Mesenchymal stem cell (in vitro differentiated cells and primary cell): ENCODE data around the gene TPRA1.

Source experiments
- DNase-seq: peaks from one replicate; pipeline ENCODE4 v3.0.0-alpha.2; 2013
- H2AFZ ChIP-seq: one replicate; pipeline ENCODE4 v1.6.1; 2013; ENCODE audit warnings: low read depth, mild to moderate bottlenecking, control low read depth, inconsistent platforms, low read length, moderate library complexity
- H2AK5ac ChIP-seq: 2 replicates; pipeline ENCODE4 v1.6.1; 2013; ENCODE audit warnings: low read length, moderate library complexity, mild to moderate bottlenecking, inconsistent platforms; ENCODE audit not compliant: severe bottlenecking
- H2BK120ac ChIP-seq: one replicate; pipeline ENCODE4 v1.6.1; 2013; ENCODE audit warnings: low read depth, mild to moderate bottlenecking, inconsistent platforms, low read length, moderate library complexity
- H2BK12ac ChIP-seq, 2 experiments: one replicate each; pipeline ENCODE4 v1.6.1; 2013; ENCODE audit warnings: inconsistent platforms in 2 of 2, low read length in 2 of 2, mild to moderate bottlenecking in 2 of 2, moderate library complexity in 2 of 2, control low read depth in 1 of 2
- H2BK15ac ChIP-seq: one replicate; pipeline ENCODE4 v1.6.1; 2013; ENCODE audit warnings: mild to moderate bottlenecking, low read depth, inconsistent platforms; ENCODE audit not compliant: poor library complexity, severe bottlenecking
- H2BK5ac ChIP-seq: 2 replicates; pipeline ENCODE4 v1.6.1; 2013; ENCODE audit warnings: low read depth, mild to moderate bottlenecking, low read length, control low read depth, inconsistent platforms; ENCODE audit not compliant: poor library complexity, severe bottlenecking
- H3K14ac ChIP-seq, 2 experiments: one replicate each; pipeline ENCODE4 v1.6.1; 2013; ENCODE audit warnings: inconsistent platforms in 2 of 2, low read length in 2 of 2, control low read depth in 1 of 2, mild to moderate bottlenecking in 1 of 2, moderate library complexity in 1 of 2
- H3K18ac ChIP-seq, 2 experiments: one replicate each; pipeline ENCODE4 v1.6.1; 2013; ENCODE audit warnings: inconsistent platforms in 2 of 2, low read length in 2 of 2, control low read depth in 1 of 2, low read depth in 1 of 2, mild to moderate bottlenecking in 1 of 2
- H3K23ac ChIP-seq, 2 experiments: one replicate each; pipeline ENCODE4 v1.6.1; 2013; ENCODE audit warnings: inconsistent platforms in 2 of 2, low read length in 2 of 2, mild to moderate bottlenecking in 2 of 2, moderate library complexity in 2 of 2, control low read depth in 1 of 2
- H3K27ac ChIP-seq: 2 replicates; pipeline ENCODE4 v1.5.1; 2013; ENCODE audit warnings: mild to moderate bottlenecking, moderate library complexity, low read length, control low read depth, inconsistent platforms; ENCODE audit not compliant: poor library complexity, severe bottlenecking
- H3K27me3 ChIP-seq, 2 experiments: 2 replicates each; pipeline versions ENCODE4 v1.6.1 to v1.7.0; 2013; ENCODE audit warnings: low read length in 2 of 2, mild to moderate bottlenecking in 2 of 2, moderate library complexity in 2 of 2, control low read depth in 1 of 2, inconsistent platforms in 1 of 2; ENCODE audit not compliant: control insufficient read depth in 1 of 2, insufficient read depth in 1 of 2
- H3K36me3 ChIP-seq, 2 experiments: 2 replicates each; pipeline versions ENCODE4 v1.6.1 to v1.7.0; 2013; ENCODE audit warnings: low read length in 2 of 2, control low read depth in 1 of 2, inconsistent platforms in 1 of 2, low read depth in 1 of 2, mild to moderate bottlenecking in 1 of 2; ENCODE audit not compliant: insufficient read depth in 2 of 2, control insufficient read depth in 1 of 2
- H3K4ac ChIP-seq, 2 experiments: one replicate each; pipeline ENCODE4 v1.6.1; 2013; ENCODE audit warnings: inconsistent platforms in 2 of 2, low read length in 2 of 2, mild to moderate bottlenecking in 2 of 2, moderate library complexity in 2 of 2, control low read depth in 1 of 2, low read depth in 1 of 2
- H3K4me1 ChIP-seq: 2 replicates; pipeline ENCODE4 v1.6.1; 2013; ENCODE audit warnings: low read depth, low read length, control low read depth; ENCODE audit not compliant: control insufficient read depth, insufficient read depth
- H3K4me2 ChIP-seq: 2 replicates; pipeline ENCODE4 v1.6.1; 2013; ENCODE audit warnings: low read length, mild to moderate bottlenecking, inconsistent platforms; ENCODE audit not compliant: poor library complexity, severe bottlenecking
- H3K4me3 ChIP-seq, 2 experiments: 2 replicates each; pipeline versions ENCODE4 v1.5.1 to v1.7.0; 2013; ENCODE audit warnings: low read length in 2 of 2, mild to moderate bottlenecking in 2 of 2, control low read depth in 1 of 2, low read depth in 1 of 2; ENCODE audit not compliant: insufficient read depth in 1 of 2
- H3K79me1 ChIP-seq: replicated peaks from 2 replicates; pipeline ENCODE4 v1.6.1; 2013; ENCODE audit warnings: mild to moderate bottlenecking, control low read depth, low read length, inconsistent platforms; ENCODE audit not compliant: poor library complexity, severe bottlenecking
- H3K9ac ChIP-seq: 2 replicates; pipeline ENCODE4 v1.7.0; 2013; ENCODE audit warnings: mild to moderate bottlenecking, low read length, moderate library complexity
- H3K9me3 ChIP-seq: 2 replicates; pipeline ENCODE4 v1.7.0; 2013; ENCODE audit warnings: mild to moderate bottlenecking, low read length; ENCODE audit not compliant: control insufficient read depth
- H4K8ac ChIP-seq: one replicate; pipeline ENCODE4 v1.6.1; 2013; ENCODE audit warnings: inconsistent platforms, mild to moderate bottlenecking, low read length, moderate library complexity
- H4K91ac ChIP-seq: one replicate; pipeline ENCODE4 v1.6.1; 2013; ENCODE audit warnings: mild to moderate bottlenecking, low read length, inconsistent platforms
- WGBS: methylation state at CpG from one replicate; pipeline ENCODE4 v1.1.7; 2013; ENCODE audit warnings: mixed read lengths; 5-methylcytosine and 5-hydroxymethylcytosine counted together

Gene TPRA1

DNA sequence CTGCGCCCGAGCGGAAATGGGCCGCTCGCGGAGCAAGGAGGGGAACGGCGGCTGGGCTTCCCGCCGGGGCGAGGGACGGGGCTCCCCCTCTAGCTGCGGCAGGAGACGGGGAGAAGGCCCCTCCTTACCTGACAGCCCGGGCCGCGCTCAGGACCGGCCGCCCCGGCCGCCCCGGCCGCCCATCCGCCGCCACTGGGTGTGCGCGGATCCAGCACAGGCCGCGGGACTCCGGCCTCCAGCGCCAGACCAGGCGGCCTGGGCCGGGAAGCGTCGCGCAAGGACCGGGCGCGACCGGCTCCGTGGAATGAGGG, 296 bp downstream of the TPRA1 start:
- DNase-seq: no peak
- Histone ChIP-seq H3K27me3 (no peaks in the 10 kb centered on the region), H4K91ac (peak overlapping the region; percentile 4), H3K9ac (peak overlapping the region; percentile 94), H2BK15ac (peak overlapping the region; percentile 49), H4K8ac (peak overlapping the region; percentile 68), H3K14ac (peak overlapping the region in 1 of 2 experiments; percentile 41), H3K4me2 (peak overlapping the region; percentile 91), H3K79me1 (peaks cover 7% of the 10 kb centered on the region), H2BK5ac (peak overlapping the region; percentile 21), H2BK120ac (peak overlapping the region; percentile 55), H3K18ac (peak overlapping the region; percentile 79 to 97), H2BK12ac (no peak overlapping the region), H3K4me1 (peaks cover 32% of the 10 kb centered on the region), H3K4me3 (peak overlapping the region; percentile 76 to 90), H2AK5ac (no peak overlapping the region), H3K23ac (no peak overlapping the region), H3K4ac (peak overlapping the region; percentile 20 to 56), H3K36me3 (peaks cover 0 to 6% of the 10 kb centered on the region in 2 experiments), H3K9me3 (no peaks in the 10 kb centered on the region), H3K27ac (peak overlapping the region; percentile 52), H2AFZ (peak overlapping the region; percentile 32)
- WGBS: 0% methylated on average over 27 of the region's 41 CpGs

DNA sequence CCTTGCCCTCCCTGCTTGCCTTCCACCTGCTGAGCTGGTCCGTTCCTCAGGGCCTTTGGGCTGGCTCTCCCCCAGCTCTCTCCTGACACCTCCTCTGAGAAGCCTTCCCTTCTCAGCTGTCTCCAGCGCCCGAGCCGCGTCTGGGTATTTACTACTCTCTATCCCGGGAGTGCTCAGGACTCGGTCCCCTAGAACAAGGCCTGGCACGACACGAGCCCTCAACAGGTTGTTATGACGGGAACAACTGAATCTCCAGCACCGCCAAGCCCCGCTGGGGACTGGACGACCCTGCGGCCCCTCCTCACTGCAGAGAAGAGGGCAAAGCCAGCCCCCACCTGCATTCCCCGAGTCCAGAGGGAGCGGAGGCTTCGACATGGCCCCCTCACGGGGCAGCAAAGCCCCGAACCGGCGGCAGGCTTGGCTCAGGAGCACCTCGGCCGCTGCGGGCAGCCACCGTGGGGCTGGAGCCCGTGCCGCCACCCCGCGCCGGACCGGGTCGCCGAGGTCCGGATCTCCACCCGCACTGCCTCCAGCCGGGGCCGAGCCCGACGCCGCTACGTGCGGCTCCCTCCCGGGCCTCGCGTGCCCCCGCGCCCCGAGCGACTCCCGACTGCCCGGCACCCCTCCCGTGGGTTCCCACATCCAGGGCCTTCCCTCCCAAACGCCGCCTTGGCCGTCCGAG, 792 bp downstream of the TPRA1 start:
- peak overlapping the region; percentile 10 for H2AK5ac ChIP-seq
- H3K9ac ChIP-seq: peak overlapping the region; percentile 94
- H4K91ac ChIP-seq: peak overlapping the region; percentile 43
- H2BK120ac ChIP-seq: peak overlapping the region; percentile 76
- peak overlapping the region; percentile 66 for H3K27ac ChIP-seq
- H4K8ac ChIP-seq: peak overlapping the region; percentile 68
- no peaks in the 10 kb centered on the region for H3K27me3 ChIP-seq
- H3K14ac ChIP-seq: peak overlapping the region; percentile 73 to 78
- DNase-seq: peak; percentile 33
- peak overlapping the region; percentile 79 to 97 for H3K18ac ChIP-seq
- peaks cover 33% of the 10 kb centered on the region for H3K4me1 ChIP-seq
- WGBS: 1% methylated on average over 43 of the region's 56 CpGs
- peaks cover 0 to 6% of the 10 kb centered on the region in 2 experiments for H3K36me3 ChIP-seq
- H3K4ac ChIP-seq: peak overlapping the region; percentile 20 to 56
- H2AFZ ChIP-seq: peak overlapping the region; percentile 32
- peak overlapping the region; percentile 75 for H2BK15ac ChIP-seq
- peak overlapping the region; percentile 91 for H3K4me2 ChIP-seq
- H2BK5ac ChIP-seq: peak overlapping the region; percentile 32
- peak overlapping the region in 1 of 2 experiments; percentile 76 for H3K23ac ChIP-seq
- H3K9me3 ChIP-seq: no peaks in the 10 kb centered on the region
- H3K79me1 ChIP-seq: peaks cover 7% of the 10 kb centered on the region
- H3K4me3 ChIP-seq: peak overlapping the region; percentile 76 to 90
- peak overlapping the region; percentile 51 to 89 for H2BK12ac ChIP-seq

DNA sequence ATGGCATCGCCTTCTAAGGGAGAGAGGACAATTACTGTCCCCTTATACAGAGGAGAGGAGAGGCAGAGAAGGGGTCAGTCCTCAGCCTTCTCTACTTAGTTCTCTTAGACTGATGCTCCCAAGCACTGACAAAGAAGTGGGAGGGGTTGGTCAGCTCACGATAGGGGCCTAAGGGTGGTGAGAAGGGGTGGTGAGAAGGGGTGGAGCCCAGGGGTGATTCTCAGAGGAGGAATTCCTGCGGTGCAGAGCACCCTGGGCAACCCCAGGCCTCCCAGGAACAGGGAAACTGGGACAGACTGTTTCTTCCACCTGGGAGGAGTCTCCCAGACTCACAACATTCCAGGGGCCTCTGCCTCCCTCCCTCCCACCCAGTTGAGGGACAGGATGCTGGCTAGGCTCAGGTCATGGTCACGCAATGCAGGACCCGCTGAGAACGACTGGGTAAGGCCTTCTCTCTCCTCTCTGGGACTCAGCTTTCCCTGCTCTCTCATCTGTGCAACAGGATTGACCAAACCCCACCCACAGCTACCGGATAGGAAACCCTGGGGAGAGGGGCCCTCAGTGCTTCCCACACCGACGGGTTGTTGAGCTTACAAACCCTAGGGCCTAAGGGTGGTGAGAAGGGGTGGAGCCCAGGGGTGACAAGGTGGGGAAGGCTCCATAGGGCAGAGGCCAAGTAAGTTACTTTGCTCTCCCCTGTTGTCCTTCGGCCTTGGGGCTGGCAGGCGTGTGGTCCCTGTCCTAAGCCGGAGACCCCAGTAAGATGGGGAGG, 1.5 kb downstream of the TPRA1 start:
- H3K4me2 ChIP-seq: peak overlapping the region; percentile 91
- peak overlapping the region; percentile 66 for H3K27ac ChIP-seq
- H3K9me3 ChIP-seq: no peaks in the 10 kb centered on the region
- H3K4me3 ChIP-seq: peak overlapping the region; percentile 76 to 90
- H2BK15ac ChIP-seq: peak overlapping the region; percentile 75
- H4K8ac ChIP-seq: no peak overlapping the region
- no peaks in the 10 kb centered on the region for H3K27me3 ChIP-seq
- peak; percentile 87 for DNase-seq
- H3K36me3 ChIP-seq: peaks cover 0 to 8% of the 10 kb centered on the region in 2 experiments
- peak overlapping the region; percentile 1 for H4K91ac ChIP-seq
- H3K4ac ChIP-seq: peak overlapping the region in 1 of 2 experiments; percentile 56
- peak overlapping the region in 1 of 2 experiments; percentile 76 for H3K23ac ChIP-seq
- H3K9ac ChIP-seq: peak overlapping the region; percentile 94
- no peak overlapping the region for H2AFZ ChIP-seq
- H2BK12ac ChIP-seq: peak overlapping the region; percentile 51 to 89
- no peak overlapping the region for H2BK5ac ChIP-seq
- H2AK5ac ChIP-seq: peak overlapping the region; percentile 10
- H3K18ac ChIP-seq: peak overlapping the region; percentile 67 to 70
- WGBS: 27% methylated on average over 12 of the region's 12 CpGs
- H3K4me1 ChIP-seq: peaks cover 34% of the 10 kb centered on the region
- peaks cover 9% of the 10 kb centered on the region for H3K79me1 ChIP-seq
- H3K14ac ChIP-seq: peak overlapping the region in 1 of 2 experiments; percentile 73
- peak overlapping the region; percentile 76 for H2BK120ac ChIP-seq

DNA sequence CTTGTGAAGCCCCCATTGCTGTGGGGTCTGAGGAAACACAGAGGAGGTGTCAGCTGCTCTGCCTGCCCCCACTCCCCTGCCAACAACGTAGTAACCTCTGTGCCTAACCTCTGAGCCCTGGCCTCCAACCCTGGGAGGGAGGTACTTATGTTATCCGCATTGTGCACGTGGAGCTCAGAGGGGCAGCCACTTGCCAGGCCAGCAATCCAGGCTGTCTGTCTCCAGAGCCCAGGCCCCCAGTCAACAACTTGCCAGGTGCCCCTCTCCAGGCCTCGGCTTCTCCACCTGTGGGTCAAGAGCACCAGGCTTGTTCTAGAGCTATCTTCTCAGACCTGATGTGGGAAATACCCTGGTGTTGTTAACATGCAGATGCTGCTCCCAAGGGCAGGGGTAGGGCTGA, 2.7 kb downstream of the TPRA1 start:
- peak overlapping the region; percentile 38 for H3K9ac ChIP-seq
- H3K4me3 ChIP-seq: peak overlapping the region in 1 of 2 experiments; percentile 13
- no peak overlapping the region for H3K18ac ChIP-seq
- no peak overlapping the region for H3K4me2 ChIP-seq
- H2BK120ac ChIP-seq: no peak overlapping the region
- H2AFZ ChIP-seq: no peak overlapping the region
- peak overlapping the region; percentile 84 for H4K8ac ChIP-seq
- peaks cover 11% of the 10 kb centered on the region for H3K79me1 ChIP-seq
- no peaks in the 10 kb centered on the region for H3K27me3 ChIP-seq
- H4K91ac ChIP-seq: no peak overlapping the region
- H3K23ac ChIP-seq: peak overlapping the region in 1 of 2 experiments; percentile 14
- H2BK12ac ChIP-seq: no peak overlapping the region
- peaks cover 0 to 11% of the 10 kb centered on the region in 2 experiments for H3K36me3 ChIP-seq
- peaks cover 34% of the 10 kb centered on the region for H3K4me1 ChIP-seq
- H3K27ac ChIP-seq: no peak overlapping the region
- no peak overlapping the region for H2BK15ac ChIP-seq
- H2BK5ac ChIP-seq: no peak overlapping the region
- WGBS: over 99% methylated on average over 4 of the region's 4 CpGs
- no peak overlapping the region for H3K14ac ChIP-seq
- no peak for DNase-seq
- no peak overlapping the region for H2AK5ac ChIP-seq
- peak overlapping the region in 1 of 2 experiments; percentile 59 for H3K4ac ChIP-seq
- no peaks in the 10 kb centered on the region for H3K9me3 ChIP-seq
